Colonic mucosa (tissue), 4 donors: ENCODE results near the gene ARHGAP4. TPM values are rescaled to one million over a fixed set of nuclear protein-coding genes. Genes with fewer than 3 reads are reported as not detected.

ENCODE experiments used
- DNase-seq: peaks from one replicate; pipeline ENCODE4 v3.0.0-alpha.2; 2020
- H3K27ac ChIP-seq: fragments of 200-600 bp; one replicate; pipeline ENCODE4 v1.8.0; 2021
- H3K27me3 ChIP-seq: fragments of 200-600 bp; one replicate; pipeline ENCODE4 v1.8.0; 2021
- H3K36me3 ChIP-seq: fragments of 200-600 bp; one replicate; pipeline ENCODE4 v1.8.0; 2021
- H3K4me1 ChIP-seq: fragments of 200-600 bp; one replicate; pipeline ENCODE4 v1.8.0; 2021; ENCODE audit warnings: mild to moderate bottlenecking
- H3K4me3 ChIP-seq: fragments of 200-600 bp; one replicate; pipeline ENCODE4 v1.8.0; 2021
- H3K9ac ChIP-seq, 2 donors: one replicate each; pipeline ENCODE4 v1.7.0; 2013; ENCODE audit warnings: control low read depth in 2 of 2, low read depth in 2 of 2, low read length in 2 of 2
- H3K9me3 ChIP-seq: fragments of 200-600 bp; one replicate; pipeline ENCODE4 v1.8.0; 2021
- CTCF ChIP-seq: fragments of 200-600 bp; IDR thresholded peaks from one replicate; pipeline ENCODE4 v1.8.0; 2022; ENCODE audit warnings: antibody characterized with exemption, mild to moderate bottlenecking
- intact Hi-C: fragments of 100-400 bp; cut with DNase I; formaldehyde crosslinking; loops from one replicate; pipeline ENCODE4 v1.14.1; 2022
- total RNA-seq, 2 donors: library from RNA; stranded (reverse); fragmentation: NEBNext Ultra II Directional in 1 of 2; extraction: Animal tissue kit (Norgen Biotek cat#: 25700) in 1 of 2; gene quantifications; one replicate each; pipeline ENCODE4 v1.2.1, GENCODE V29; 2021
- donor health status: healthy.
- donor health status: DM: no; HTN: no; CAD: no.
- donor health status: DM: no; HTN: no; CAD: no.

Gene ARHGAP4
- total RNA-seq, 2 donors from 2014 or later: 19.9 to 30.0 TPM

DNA sequence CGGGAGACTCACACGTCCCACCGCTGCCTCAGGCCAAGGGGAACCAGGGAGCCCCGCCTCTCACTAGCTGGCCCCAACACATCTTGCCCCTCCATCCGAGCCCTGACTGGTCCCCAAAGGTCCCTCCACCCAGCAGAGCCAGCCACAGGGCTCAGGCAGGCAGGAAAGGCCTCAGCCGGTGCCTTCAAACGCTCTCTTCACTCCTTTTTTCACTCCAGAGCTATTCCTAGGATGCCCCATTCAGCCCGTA lies 1.5 kb upstream of the ARHGAP4 start:
- no peaks in the 10 kb centered on the region for H3K27me3 ChIP-seq
- no peaks in the 10 kb centered on the region for H3K4me1 ChIP-seq
- H3K9ac ChIP-seq: peak overlapping the region; percentile 77 to 90
- no peak for TF ChIP-seq CTCF
- no peaks in the 10 kb centered on the region for H3K9me3 ChIP-seq
- intact Hi-C loops: no loop called here
- no peak for DNase-seq
- no peaks in the 10 kb centered on the region for H3K36me3 ChIP-seq
- H3K4me3 ChIP-seq: peak overlapping the region; percentile 42
- peak overlapping the region; percentile 90 for H3K27ac ChIP-seq

DNA sequence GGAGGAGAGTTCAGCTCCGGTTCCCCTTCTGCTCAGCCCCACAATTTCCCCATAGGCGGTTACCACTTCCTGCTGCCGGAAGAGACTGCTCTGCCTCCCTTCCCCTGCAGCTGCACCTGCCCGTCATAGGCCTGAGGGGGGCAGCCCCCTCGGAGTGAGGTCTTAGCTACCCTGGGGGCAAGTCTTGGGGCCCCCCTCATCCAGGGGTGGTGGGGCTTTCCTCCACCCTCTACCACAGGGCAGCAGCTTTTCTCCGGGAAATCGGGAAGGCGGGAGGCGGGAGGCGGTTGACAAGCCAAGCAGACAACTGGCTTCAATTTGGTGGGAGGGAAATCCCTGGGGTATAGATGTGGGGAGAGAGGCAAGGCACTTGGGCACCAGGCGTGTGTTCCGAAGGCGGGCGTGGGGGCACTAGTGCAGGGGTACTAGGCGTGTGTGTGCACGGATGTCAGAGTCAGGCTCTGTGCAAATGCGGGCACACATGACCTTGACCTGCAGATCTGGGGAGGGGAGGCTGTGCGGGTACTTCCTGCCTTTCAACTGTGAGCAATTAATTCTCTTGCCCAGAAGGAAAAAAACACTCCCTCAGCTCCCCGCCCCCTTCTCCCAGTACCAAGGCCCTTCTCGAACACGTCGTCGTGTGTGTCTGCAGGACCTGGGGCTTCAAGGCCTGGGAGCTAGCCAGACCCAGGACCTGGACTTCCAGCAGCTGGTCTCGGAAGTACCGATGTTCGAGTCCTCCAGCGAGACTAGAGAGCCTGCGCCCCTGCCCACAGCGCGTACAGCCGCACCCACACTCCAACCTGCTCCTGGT lies 1.0 kb upstream of the ARHGAP4 start:
- Histone ChIP-seq H3K27me3 (no peaks in the 10 kb centered on the region), H3K36me3 (no peaks in the 10 kb centered on the region), H3K27ac (peak overlapping the region; percentile 90), H3K4me3 (peak overlapping the region; percentile 42), H3K4me1 (no peaks in the 10 kb centered on the region), H3K9me3 (no peaks in the 10 kb centered on the region), H3K9ac (peak overlapping the region; percentile 77 to 90)
- intact Hi-C loops: no loop called here
- TF ChIP-seq CTCF: no peak
- DNase-seq: peak; percentile 66

DNA sequence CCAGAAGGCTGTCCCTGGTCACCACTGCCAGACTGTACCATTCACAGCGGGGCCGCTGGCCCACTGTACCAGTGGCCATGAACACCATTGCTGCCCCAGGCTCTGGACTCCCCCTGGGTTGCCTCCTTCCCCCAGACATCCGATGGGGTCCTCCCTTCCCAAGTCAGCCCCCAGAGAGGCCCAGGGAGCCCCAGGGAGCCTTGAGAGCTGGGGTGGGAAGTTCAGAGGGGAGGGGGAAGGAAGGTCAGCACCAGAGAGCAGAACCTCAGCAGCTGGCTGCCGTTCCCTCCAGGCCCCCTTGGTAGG lies 441 bp upstream of the ARHGAP4 start:
- DNase-seq: no peak
- H3K36me3 ChIP-seq: no peaks in the 10 kb centered on the region
- H3K9me3 ChIP-seq: no peaks in the 10 kb centered on the region
- H3K4me1 ChIP-seq: no peaks in the 10 kb centered on the region
- H3K9ac ChIP-seq: peak overlapping the region; percentile 75 to 90
- intact Hi-C loops: no loop called here
- TF ChIP-seq CTCF: no peak
- H3K27ac ChIP-seq: peak overlapping the region; percentile 90
- H3K4me3 ChIP-seq: peak overlapping the region; percentile 42
- H3K27me3 ChIP-seq: no peaks in the 10 kb centered on the region

DNA sequence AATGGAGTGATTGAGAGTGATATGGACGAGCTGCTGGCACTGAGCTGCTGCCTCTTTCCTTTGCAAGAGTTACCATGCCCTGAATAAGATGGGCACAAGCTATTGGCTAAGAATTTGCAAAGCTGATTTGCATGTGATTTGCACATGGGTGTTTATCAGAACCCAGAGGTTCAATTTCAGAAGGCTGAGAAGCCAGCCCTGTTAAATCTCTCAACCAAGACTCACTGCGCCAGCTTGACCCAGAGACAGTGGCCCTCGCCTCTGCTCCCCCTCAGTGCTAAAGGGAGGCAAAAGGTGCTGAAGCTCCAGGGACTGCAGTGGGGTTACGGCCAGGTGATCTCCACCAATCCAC lies 701 bp downstream of the ARHGAP4 start:
- DNase-seq: no peak
- H3K9ac ChIP-seq: peak overlapping the region; percentile 60 to 75
- H3K9me3 ChIP-seq: no peaks in the 10 kb centered on the region
- peak overlapping the region; percentile 42 for H3K4me3 ChIP-seq
- no peak for TF ChIP-seq CTCF
- peak overlapping the region; percentile 90 for H3K27ac ChIP-seq
- intact Hi-C loops: no loop called here
- peaks cover 5% of the 10 kb centered on the region for H3K27me3 ChIP-seq
- H3K36me3 ChIP-seq: no peaks in the 10 kb centered on the region
- no peaks in the 10 kb centered on the region for H3K4me1 ChIP-seq

DNA sequence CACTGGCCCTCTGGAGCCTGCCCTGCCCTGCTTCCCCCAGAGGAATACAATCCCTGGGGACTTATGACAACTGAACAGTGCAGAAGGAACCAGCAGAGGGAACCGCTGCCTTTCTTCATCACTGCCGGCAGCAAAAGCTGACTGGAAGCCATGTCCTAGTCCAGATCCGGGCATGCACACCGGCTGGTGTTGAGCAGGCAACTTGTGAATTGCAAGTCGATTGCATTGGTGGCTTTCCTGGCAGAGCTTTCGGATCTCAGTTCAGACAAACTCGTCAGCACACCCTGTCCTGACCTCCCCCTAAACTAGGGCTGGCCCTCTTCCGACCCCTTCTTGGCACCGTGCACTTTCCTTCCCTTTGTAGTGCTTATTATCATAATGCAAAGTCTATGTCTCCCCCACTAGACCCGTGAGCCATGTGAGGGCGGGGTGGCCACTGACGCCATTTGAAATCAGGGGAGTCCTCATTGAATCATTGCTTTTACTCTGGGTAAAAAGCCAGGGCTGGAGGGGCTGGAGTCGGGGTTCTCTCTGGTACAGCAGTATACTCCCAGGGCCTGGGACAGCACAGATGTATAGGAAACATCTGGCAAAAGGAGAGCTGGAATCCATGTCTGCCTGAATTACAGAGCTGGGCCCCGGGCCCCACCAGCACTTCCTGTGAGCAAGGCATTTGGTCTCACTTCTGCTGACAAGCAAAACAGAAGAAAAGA lies 1.8 kb downstream of the ARHGAP4 start:
- Histone ChIP-seq H3K27ac (no peak overlapping the region), H3K9ac (peak overlapping the region; percentile 21 to 48), H3K36me3 (no peaks in the 10 kb centered on the region), H3K4me1 (no peaks in the 10 kb centered on the region), H3K4me3 (peak overlapping the region; percentile 4), H3K27me3 (peaks cover 5% of the 10 kb centered on the region), H3K9me3 (no peaks in the 10 kb centered on the region)
- TF ChIP-seq CTCF: no peak
- intact Hi-C loops: no loop called here
- DNase-seq: no peak
